Lower leg skin (tissue), 3 donors: ENCODE measurements around the gene COL24A1.

ENCODE experiments used
- POLR2A ChIP-seq, 2 donors: fragments of 450-650 bp; IDR thresholded peaks; one replicate each; pipeline ENCODE4 v1.6.1; 2016 to 2017; ENCODE audit warnings: antibody characterized with exemption in 2 of 2, mild to moderate bottlenecking in 1 of 2, moderate library complexity in 1 of 2
- TF ChIP-seq, protein P1 (sequence below), 3 donors: fragments of 450-650 bp; IDR thresholded peaks; one replicate each; pipeline ENCODE4 v1.5.1; 2016; ENCODE audit warnings: antibody characterized with exemption in 3 of 3, mild to moderate bottlenecking in 3 of 3, moderate library complexity in 2 of 3

DNA sequence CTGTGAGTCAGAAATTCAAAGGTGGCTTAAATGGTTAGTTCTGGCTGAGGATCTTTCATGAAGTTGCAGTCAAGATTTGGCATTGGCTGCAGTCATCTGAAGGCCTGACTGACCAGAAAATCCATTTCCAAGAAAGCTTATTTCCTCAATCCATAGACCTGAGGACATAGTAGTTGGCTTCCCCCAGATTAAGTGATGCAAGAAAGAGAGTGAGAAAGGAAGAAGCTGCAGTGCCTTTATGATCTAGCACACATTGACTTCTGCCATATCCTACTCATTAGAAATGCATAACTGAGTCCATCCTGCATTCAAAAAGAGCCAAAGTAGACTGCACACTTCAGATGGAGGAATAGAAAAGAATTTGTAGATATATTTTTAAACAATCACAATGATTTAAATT is 222.6 kb downstream of the COL24A1 start:
- TF ChIP-seq, protein P1, sequence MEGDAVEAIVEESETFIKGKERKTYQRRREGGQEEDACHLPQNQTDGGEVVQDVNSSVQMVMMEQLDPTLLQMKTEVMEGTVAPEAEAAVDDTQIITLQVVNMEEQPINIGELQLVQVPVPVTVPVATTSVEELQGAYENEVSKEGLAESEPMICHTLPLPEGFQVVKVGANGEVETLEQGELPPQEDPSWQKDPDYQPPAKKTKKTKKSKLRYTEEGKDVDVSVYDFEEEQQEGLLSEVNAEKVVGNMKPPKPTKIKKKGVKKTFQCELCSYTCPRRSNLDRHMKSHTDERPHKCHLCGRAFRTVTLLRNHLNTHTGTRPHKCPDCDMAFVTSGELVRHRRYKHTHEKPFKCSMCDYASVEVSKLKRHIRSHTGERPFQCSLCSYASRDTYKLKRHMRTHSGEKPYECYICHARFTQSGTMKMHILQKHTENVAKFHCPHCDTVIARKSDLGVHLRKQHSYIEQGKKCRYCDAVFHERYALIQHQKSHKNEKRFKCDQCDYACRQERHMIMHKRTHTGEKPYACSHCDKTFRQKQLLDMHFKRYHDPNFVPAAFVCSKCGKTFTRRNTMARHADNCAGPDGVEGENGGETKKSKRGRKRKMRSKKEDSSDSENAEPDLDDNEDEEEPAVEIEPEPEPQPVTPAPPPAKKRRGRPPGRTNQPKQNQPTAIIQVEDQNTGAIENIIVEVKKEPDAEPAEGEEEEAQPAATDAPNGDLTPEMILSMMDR (IDR thresholded peaks at IDR 0.05) = no peak
- TF ChIP-seq POLR2A (IDR thresholded peaks at IDR 0.05) = no peak
